A549 (cell line): ENCODE results near the gene MAML3. TPM values are rescaled to one million over a fixed set of nuclear protein-coding genes. Genes with fewer than 3 reads are reported as not detected.

Experiments
- ATOH8 ChIP-seq: fragments of 250-450 bp; sonication (Bioruptor Pico); IDR thresholded peaks from 2 replicates; pipeline ENCODE4 v1.5.0; 2020; ENCODE audit warnings: low read depth, mild to moderate bottlenecking, moderate library complexity
- CBX2 ChIP-seq: fragments of 200-600 bp; sonication (generic); IDR thresholded peaks from 2 replicates; pipeline ENCODE4 v1.6.1; 2016; ENCODE audit warnings: low read depth, mild to moderate bottlenecking, borderline replicate concordance
- CBX8 ChIP-seq: fragments of 200-600 bp; sonication (generic); IDR thresholded peaks from 2 replicates; pipeline ENCODE4 v1.6.1; 2016
- CEBPB ChIP-seq, 2 experiments: fragments of >200 bp in 1 of 2; sonication (Bioruptor Twin) in 1 of 2; formaldehyde crosslinking in 1 of 2; IDR thresholded peaks; 2 replicates each; pipeline ENCODE4 v1.6.1; 2012 to 2016
- CHD2 ChIP-seq: fragments of 150-350 bp; IDR thresholded peaks from 2 replicates; pipeline ENCODE4 v1.6.1; 2014; ENCODE audit warnings: low read length; ENCODE audit not compliant: partially characterized antibody
- CHD4 ChIP-seq: fragments of 200-600 bp; sonication (generic); IDR thresholded peaks from 2 replicates; pipeline ENCODE4 v1.6.1; 2016; ENCODE audit warnings: antibody characterized with exemption, mild to moderate bottlenecking, borderline replicate concordance
- CTCF ChIP-seq: fragments of >200 bp; sonication (Bioruptor Twin); formaldehyde crosslinking; IDR thresholded peaks from 3 replicates; pipeline ENCODE4 v1.5.1; 2016
- E2F6 ChIP-seq: IDR thresholded peaks from 2 replicates; pipeline ENCODE4 v1.6.1; 2012; ENCODE audit warnings: low read depth, borderline replicate concordance
- EHF ChIP-seq: fragments of 250-450 bp; sonication (Bioruptor Pico); IDR thresholded peaks from 2 replicates; pipeline ENCODE4 v1.5.0; 2020; ENCODE audit warnings: mild to moderate bottlenecking
- EP300 ChIP-seq, 2 experiments: fragments of >200 bp; sonication (Bioruptor Twin); formaldehyde crosslinking; IDR thresholded peaks; 2 replicates in 1 of 2; 3 replicates in 1 of 2; pipeline ENCODE4 v1.6.1; 2016 to 2017
- ESRRA ChIP-seq: fragments of 150-350 bp; IDR thresholded peaks from 2 replicates; pipeline ENCODE4 v1.6.1; 2014; ENCODE audit warnings: mild to moderate bottlenecking, low read length, borderline replicate concordance
- FOSL2 ChIP-seq, 2 experiments: fragments of 450-650 bp in 1 of 2; fragments of >200 bp in 1 of 2; sonication (Bioruptor Twin) in 1 of 2; formaldehyde crosslinking; IDR thresholded peaks; 2 replicates each; pipeline versions ENCODE4 v1.5.0 to v1.6.1; 2016 to 2020; ENCODE audit warnings: mild to moderate bottlenecking in 1 of 2, moderate library complexity in 1 of 2
- HDAC2 ChIP-seq: fragments of 200-600 bp; sonication (generic); IDR thresholded peaks from 2 replicates; pipeline ENCODE4 v1.6.1; 2016
- HMGXB4 ChIP-seq: fragments of 250-450 bp; sonication (Bioruptor Pico); IDR thresholded peaks from 2 replicates; pipeline ENCODE4 v1.5.0; 2021; ENCODE audit warnings: mild to moderate bottlenecking, moderate library complexity, borderline replicate concordance
- HOXB5 ChIP-seq: fragments of 250-450 bp; sonication (Bioruptor Pico); IDR thresholded peaks from 2 replicates; pipeline ENCODE4 v1.5.0; 2020; ENCODE audit warnings: mild to moderate bottlenecking, moderate library complexity
- JUN ChIP-seq, 2 experiments: fragments of >200 bp; sonication (Bioruptor Twin); formaldehyde crosslinking; IDR thresholded peaks; 2 replicates in 1 of 2; 3 replicates in 1 of 2; pipeline ENCODE4 v1.6.1; 2016 to 2017
- KDM1A ChIP-seq: fragments of 200-600 bp; sonication (generic); IDR thresholded peaks from 2 replicates; pipeline ENCODE4 v1.6.1; 2016; ENCODE audit warnings: low read depth, mild to moderate bottlenecking
- MAFK ChIP-seq: fragments of 450-650 bp; IDR thresholded peaks from 2 replicates; pipeline ENCODE4 v1.6.1; 2014; ENCODE audit not compliant: partially characterized antibody
- MAZ ChIP-seq: fragments of 150-350 bp; IDR thresholded peaks from 2 replicates; pipeline ENCODE4 v1.6.1; 2014; ENCODE audit warnings: antibody characterized with exemption, low read depth, low read length, borderline replicate concordance
- NPAS2 ChIP-seq: fragments of 250-450 bp; sonication (Bioruptor Pico); IDR thresholded peaks from 2 replicates; pipeline ENCODE4 v1.8.0; 2022; ENCODE audit warnings: mild to moderate bottlenecking, moderate library complexity, borderline replicate concordance
- NR3C1 ChIP-seq: fragments of >200 bp; sonication (Bioruptor Twin); formaldehyde crosslinking; IDR thresholded peaks from 3 replicates; pipeline ENCODE4 v1.6.1; 2017
- PHF8 ChIP-seq: fragments of 200-600 bp; sonication (generic); IDR thresholded peaks from 2 replicates; pipeline ENCODE4 v1.6.1; 2016; ENCODE audit warnings: low read depth, mild to moderate bottlenecking, antibody characterized with exemption, moderate library complexity, borderline replicate concordance
- POLR2A ChIP-seq: IDR thresholded peaks from 2 replicates; pipeline ENCODE4 v1.6.1; 2012; ENCODE audit warnings: mild to moderate bottlenecking, low read length
- POLR2AphosphoS2 ChIP-seq: conservative IDR thresholded peaks from 2 replicates; pipeline ENCODE4 v1.6.1; 2012; ENCODE audit warnings: low read length, improper control_type of control experiment, inconsistent platforms
- SREBF2 ChIP-seq: fragments of 450-650 bp; IDR thresholded peaks from 2 replicates; pipeline ENCODE4 v1.6.1; 2014; ENCODE audit warnings: mild to moderate bottlenecking, moderate library complexity
- TFCP2L1 ChIP-seq: fragments of 250-450 bp; sonication (Bioruptor Pico); IDR thresholded peaks from 2 replicates; pipeline ENCODE4 v1.5.0; 2021; ENCODE audit warnings: mild to moderate bottlenecking
- ZC3H11A ChIP-seq: fragments of 450-650 bp; IDR thresholded peaks from 2 replicates; pipeline ENCODE4 v1.6.1; 2014; ENCODE audit warnings: antibody characterized with exemption, mild to moderate bottlenecking
- ZFP36 ChIP-seq: fragments of 450-650 bp; IDR thresholded peaks from 2 replicates; pipeline ENCODE4 v1.6.1; 2014; ENCODE audit warnings: borderline replicate concordance; ENCODE audit not compliant: partially characterized antibody
- ZNF302 ChIP-seq: fragments of 250-450 bp; sonication (Bioruptor Pico); IDR thresholded peaks from 2 replicates; pipeline ENCODE4 v1.9.0; 2021; ENCODE audit warnings: inconsistent platforms, mild to moderate bottlenecking, moderate library complexity
- ZSCAN20 ChIP-seq: fragments of 250-450 bp; sonication (Bioruptor Pico); IDR thresholded peaks from 2 replicates; pipeline ENCODE4 v1.8.0; 2022; ENCODE audit warnings: mild to moderate bottlenecking, moderate library complexity
- polyA plus RNA-seq, 4 experiments: library from polyadenylated mRNA; depleted of rRNA in 3 of 4; stranded (reverse); fragments of >200 nt; fragmentation: RNase III in 1 of 4; extraction: RNeasy Plus Mini Kit Qiagen cat#74134 plus additional on column Dnase treatment in 1 of 4; gene quantifications; 2 replicates in 3 of 4; 3 replicates in 1 of 4; pipeline ENCODE4 v1.2.3, GENCODE V29; 2011 to 2017
- TF ChIP-seq, protein P1 (sequence below): fragments of 200-600 bp; sonication (generic); IDR thresholded peaks from 2 replicates; pipeline ENCODE4 v1.6.1; 2016; ENCODE audit warnings: antibody characterized with exemption, mild to moderate bottlenecking, moderate library complexity
- TF ChIP-seq, protein P2 (sequence below): fragments of >200 bp; sonication (Bioruptor Twin); formaldehyde crosslinking; IDR thresholded peaks from 2 replicates; pipeline ENCODE4 v1.6.1; 2016
- TF ChIP-seq, protein P3 (sequence below): fragments of >200 bp; sonication (Bioruptor Twin); formaldehyde crosslinking; IDR thresholded peaks from 3 replicates; pipeline ENCODE4 v1.6.1; 2016
- TF ChIP-seq, protein P4 (sequence below): IDR thresholded peaks from 2 replicates; pipeline ENCODE4 v1.6.1; 2012

MAML3 gene
- polyA plus RNA-seq, 2 of the 4 experiments (the other 2 are of a cell fraction) = 9.0 to 22.2 TPM

DNA sequence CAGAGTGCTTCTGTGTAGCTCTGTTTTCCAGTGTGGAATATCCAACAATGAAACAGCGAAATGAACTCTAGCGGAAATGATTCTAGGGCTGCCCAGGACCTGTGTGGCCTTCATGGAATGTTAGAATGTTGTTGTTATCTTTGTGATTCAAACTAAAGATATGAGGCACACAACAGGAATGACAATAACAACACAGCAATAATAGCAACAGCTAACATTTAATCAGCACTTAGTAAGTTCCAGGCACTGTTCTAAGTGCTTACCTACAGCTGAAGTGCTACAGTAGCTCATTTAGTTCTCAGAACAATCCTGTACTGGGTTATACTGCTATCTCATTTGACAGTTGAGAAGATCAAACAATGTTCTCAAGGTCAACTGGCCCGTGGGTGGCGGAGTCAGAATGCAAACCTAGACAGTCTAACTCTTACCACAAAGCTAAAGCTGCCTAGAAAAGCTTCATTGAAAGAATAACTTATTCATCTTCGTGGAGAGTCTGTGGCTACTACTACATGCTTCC is 63.7 kb downstream of the MAML3 start (continued):
- TF ChIP-seq, protein P1, sequence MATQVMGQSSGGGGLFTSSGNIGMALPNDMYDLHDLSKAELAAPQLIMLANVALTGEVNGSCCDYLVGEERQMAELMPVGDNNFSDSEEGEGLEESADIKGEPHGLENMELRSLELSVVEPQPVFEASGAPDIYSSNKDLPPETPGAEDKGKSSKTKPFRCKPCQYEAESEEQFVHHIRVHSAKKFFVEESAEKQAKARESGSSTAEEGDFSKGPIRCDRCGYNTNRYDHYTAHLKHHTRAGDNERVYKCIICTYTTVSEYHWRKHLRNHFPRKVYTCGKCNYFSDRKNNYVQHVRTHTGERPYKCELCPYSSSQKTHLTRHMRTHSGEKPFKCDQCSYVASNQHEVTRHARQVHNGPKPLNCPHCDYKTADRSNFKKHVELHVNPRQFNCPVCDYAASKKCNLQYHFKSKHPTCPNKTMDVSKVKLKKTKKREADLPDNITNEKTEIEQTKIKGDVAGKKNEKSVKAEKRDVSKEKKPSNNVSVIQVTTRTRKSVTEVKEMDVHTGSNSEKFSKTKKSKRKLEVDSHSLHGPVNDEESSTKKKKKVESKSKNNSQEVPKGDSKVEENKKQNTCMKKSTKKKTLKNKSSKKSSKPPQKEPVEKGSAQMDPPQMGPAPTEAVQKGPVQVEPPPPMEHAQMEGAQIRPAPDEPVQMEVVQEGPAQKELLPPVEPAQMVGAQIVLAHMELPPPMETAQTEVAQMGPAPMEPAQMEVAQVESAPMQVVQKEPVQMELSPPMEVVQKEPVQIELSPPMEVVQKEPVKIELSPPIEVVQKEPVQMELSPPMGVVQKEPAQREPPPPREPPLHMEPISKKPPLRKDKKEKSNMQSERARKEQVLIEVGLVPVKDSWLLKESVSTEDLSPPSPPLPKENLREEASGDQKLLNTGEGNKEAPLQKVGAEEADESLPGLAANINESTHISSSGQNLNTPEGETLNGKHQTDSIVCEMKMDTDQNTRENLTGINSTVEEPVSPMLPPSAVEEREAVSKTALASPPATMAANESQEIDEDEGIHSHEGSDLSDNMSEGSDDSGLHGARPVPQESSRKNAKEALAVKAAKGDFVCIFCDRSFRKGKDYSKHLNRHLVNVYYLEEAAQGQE = no peak
- TF ChIP-seq NR3C1 (no peak), SREBF2 (no peak), ZC3H11A (no peak), TFCP2L1 (no peak), POLR2A (no peak), CBX2 (no peak), POLR2AphosphoS2 (no peak), ESRRA (no peak), CEBPB (IDR thresholded peaks at IDR 0.05) (peak in 1 of 2 experiments; percentile 63; a peak in 2 of 4 replicates), NPAS2 (CRISPR knock-in tag) (no peak), HOXB5 (CRISPR knock-in tag) (no peak), CHD2 (no peak), FOSL2 (IDR thresholded peaks at IDR 0.05) (peak; percentile 31; the same call in 1 of the 2 replicates), FOSL2 (CRISPR knock-in tag; IDR thresholded peaks at IDR 0.05) (peak; percentile 96), MAZ (no peak), CHD4 (no peak), ZSCAN20 (no peak), ZFP36 (no peak), ZNF302 (CRISPR knock-in tag) (no peak), JUN (IDR thresholded peaks at IDR 0.05) (peak; percentile 49 to 73; a peak in 4 of 5 replicates), ATOH8 (no peak; the same call in 1 of the 2 replicates), KDM1A (no peak), HDAC2 (no peak), PHF8 (no peak), HMGXB4 (CRISPR knock-in tag) (no peak), CBX8 (no peak), E2F6 (no peak), MAFK (peak; percentile 68), EHF (CRISPR knock-in tag) (no peak), EP300 (IDR thresholded peaks at IDR 0.05) (peak; percentile 48 to 73; a peak in 3 of 5 replicates), CTCF (no peak)
- TF ChIP-seq, protein P2, sequence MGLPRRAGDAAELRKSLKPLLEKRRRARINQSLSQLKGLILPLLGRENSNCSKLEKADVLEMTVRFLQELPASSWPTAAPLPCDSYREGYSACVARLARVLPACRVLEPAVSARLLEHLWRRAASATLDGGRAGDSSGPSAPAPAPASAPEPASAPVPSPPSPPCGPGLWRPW = no peak
- TF ChIP-seq, protein P3, sequence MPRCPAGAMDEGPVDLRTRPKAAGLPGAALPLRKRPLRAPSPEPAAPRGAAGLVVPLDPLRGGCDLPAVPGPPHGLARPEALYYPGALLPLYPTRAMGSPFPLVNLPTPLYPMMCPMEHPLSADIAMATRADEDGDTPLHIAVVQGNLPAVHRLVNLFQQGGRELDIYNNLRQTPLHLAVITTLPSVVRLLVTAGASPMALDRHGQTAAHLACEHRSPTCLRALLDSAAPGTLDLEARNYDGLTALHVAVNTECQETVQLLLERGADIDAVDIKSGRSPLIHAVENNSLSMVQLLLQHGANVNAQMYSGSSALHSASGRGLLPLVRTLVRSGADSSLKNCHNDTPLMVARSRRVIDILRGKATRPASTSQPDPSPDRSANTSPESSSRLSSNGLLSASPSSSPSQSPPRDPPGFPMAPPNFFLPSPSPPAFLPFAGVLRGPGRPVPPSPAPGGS = no peak
- TF ChIP-seq, protein P4, sequence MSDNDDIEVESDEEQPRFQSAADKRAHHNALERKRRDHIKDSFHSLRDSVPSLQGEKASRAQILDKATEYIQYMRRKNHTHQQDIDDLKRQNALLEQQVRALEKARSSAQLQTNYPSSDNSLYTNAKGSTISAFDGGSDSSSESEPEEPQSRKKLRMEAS = peak; percentile 74
